CD14-positive monocyte (primary cell): ENCODE measurements around the gene CABLES2. TPM values are rescaled to one million over a fixed set of nuclear protein-coding genes. Genes with fewer than 3 reads are reported as not detected.

Experiments
- DNase-seq, 3 donors: peaks; one replicate each; pipeline ENCODE4 v3.0.0-alpha.2; 2011 to 2022
- H2AFZ ChIP-seq: 2 replicates; pipeline ENCODE4 v1.6.0; 2012; ENCODE audit warnings: mild to moderate bottlenecking, low read depth, low read length, inconsistent platforms; ENCODE audit not compliant: insufficient read depth, poor library complexity, severe bottlenecking
- H3K27ac ChIP-seq, 2 donors: 1 replicate in 1 of 2; 2 replicates in 1 of 2; pipeline ENCODE4 v1.5.1; 2012 to 2013; ENCODE audit warnings: low read length in 2 of 2, control low read depth in 1 of 2, inconsistent platforms in 1 of 2, low read depth in 1 of 2, mild to moderate bottlenecking in 1 of 2
- H3K27me3 ChIP-seq, 2 donors: one replicate each; pipeline versions ENCODE4 v1.6.0 to v1.6.1; 2011 to 2013; ENCODE audit warnings: low read length in 2 of 2; ENCODE audit not compliant: control insufficient read depth in 2 of 2, insufficient read depth in 2 of 2
- H3K36me3 ChIP-seq, 2 donors: replicated peaks in 1 of 2; 1 replicate in 1 of 2; 2 replicates in 1 of 2; pipeline versions ENCODE4 v1.5.1 to v1.6.1; 2012 to 2013; ENCODE audit warnings: low read length in 2 of 2, control low read depth in 1 of 2, inconsistent platforms in 1 of 2, mild to moderate bottlenecking in 1 of 2; ENCODE audit not compliant: insufficient read depth in 2 of 2, control insufficient read depth in 1 of 2
- H3K4me1 ChIP-seq, 2 donors: 1 replicate in 1 of 2; 2 replicates in 1 of 2; pipeline versions ENCODE4 v1.5.1 to v1.6.1; 2012 to 2013; ENCODE audit warnings: low read length in 2 of 2, control low read depth in 1 of 2, inconsistent platforms in 1 of 2, mild to moderate bottlenecking in 1 of 2, moderate library complexity in 1 of 2; ENCODE audit not compliant: insufficient read depth in 2 of 2, control insufficient read depth in 1 of 2
- H3K4me2 ChIP-seq: replicated peaks from 2 replicates; pipeline ENCODE3; 2012; ENCODE audit warnings: low read length, moderate library complexity, mild to moderate bottlenecking; ENCODE audit not compliant: poor library complexity, severe bottlenecking; ENCODE audit errors: extremely low read depth
- H3K4me3 ChIP-seq, 3 experiments: fragments of 200-600 bp in 1 of 3; sonication (generic) in 1 of 3; replicated peaks in 1 of 3; 1 replicate in 2 of 3; 2 replicates in 1 of 3; pipeline ENCODE4 v1.5.1; 2011 to 2013; ENCODE audit warnings: low read length in 3 of 3, mild to moderate bottlenecking in 3 of 3, control low read depth in 2 of 3, low read depth in 2 of 3, inconsistent platforms in 1 of 3, moderate library complexity in 1 of 3
- H3K79me2 ChIP-seq: 2 replicates; pipeline ENCODE4 v1.6.0; 2012; ENCODE audit warnings: mild to moderate bottlenecking, control low read depth, inconsistent platforms, low read length, moderate library complexity; ENCODE audit not compliant: insufficient read depth
- H3K9ac ChIP-seq: 2 replicates; pipeline ENCODE4 v1.6.0; 2017; ENCODE audit warnings: low read length, mild to moderate bottlenecking; ENCODE audit not compliant: insufficient read depth, poor library complexity, severe bottlenecking
- H3K9me3 ChIP-seq, 2 donors: replicated peaks in 1 of 2; 1 replicate in 1 of 2; 2 replicates in 1 of 2; pipeline versions ENCODE4 v1.5.1 to v1.6.1; 2012 to 2013; ENCODE audit warnings: low read length in 2 of 2, control low read depth in 1 of 2; ENCODE audit not compliant: control insufficient read depth in 1 of 2, insufficient read depth in 1 of 2
- H4K20me1 ChIP-seq: 2 replicates; pipeline ENCODE4 v1.6.0; 2012; ENCODE audit warnings: mild to moderate bottlenecking, low read length, control low read depth, moderate library complexity; ENCODE audit not compliant: insufficient read depth
- H3K27ac Mint-ChIP-seq, 7 donors: one replicate each; pipeline ENCODE4 v1.8.0; 2020; ENCODE audit warnings: mild to moderate bottlenecking in 7 of 7, mixed read lengths in 7 of 7, moderate library complexity in 6 of 7, inconsistent platforms in 2 of 7
- H3K27me3 Mint-ChIP-seq, 3 donors: one replicate each; pipeline ENCODE4 v1.8.0; 2021 to 2022; ENCODE audit warnings: low read depth in 3 of 3, mild to moderate bottlenecking in 3 of 3, mixed read lengths in 3 of 3, moderate library complexity in 3 of 3, inconsistent platforms in 1 of 3
- H3K36me3 Mint-ChIP-seq, 2 donors: one replicate each; pipeline ENCODE4 v1.8.0; 2020; ENCODE audit warnings: mixed read lengths in 2 of 2, inconsistent platforms in 1 of 2, mild to moderate bottlenecking in 1 of 2
- H3K4me1 Mint-ChIP-seq: one replicate; pipeline ENCODE4 v1.8.0; 2020; ENCODE audit warnings: mild to moderate bottlenecking, mixed read lengths
- H3K4me3 Mint-ChIP-seq, 2 donors: one replicate each; pipeline ENCODE4 v1.8.0; 2020; ENCODE audit warnings: mild to moderate bottlenecking in 2 of 2, mixed read lengths in 2 of 2, moderate library complexity in 1 of 2
- H3K9me3 Mint-ChIP-seq, 7 donors: one replicate each; pipeline ENCODE4 v1.8.0; 2020 to 2022; ENCODE audit warnings: mixed read lengths in 7 of 7, mild to moderate bottlenecking in 6 of 7, moderate library complexity in 6 of 7, inconsistent platforms in 2 of 7
- CTCF ChIP-seq: fragments of 200-600 bp; IDR thresholded peaks from one replicate; pipeline ENCODE4 v1.8.0; 2022; ENCODE audit warnings: antibody characterized with exemption, mild to moderate bottlenecking
- WGBS: methylation state at CpG from one replicate; pipeline ENCODE4 v1.1.5; 2013; ENCODE audit warnings: missing lambda C conversion rate; ENCODE audit not compliant: insufficient coverage; 5-methylcytosine and 5-hydroxymethylcytosine counted together
- intact Hi-C, 2 donors: fragments of 100-400 bp; cut with micrococcal nuclease; formaldehyde crosslinking; loops; one replicate each; pipeline versions ENCODE4 v1.15.0 to v1.15.1; 2023
- polyA minus RNA-seq: library from RNA; depleted of rRNA, polyadenylated mRNA; stranded (reverse); fragments of >200 nt; gene quantifications from 2 replicates; pipeline ENCODE4 v1.2.3, GENCODE V29; 2012
- polyA plus RNA-seq, 3 donors: library from polyadenylated mRNA; depleted of rRNA in 1 of 3; unstranded in 2 of 3; stranded (reverse) in 1 of 3; fragments of 300-500 nt in 2 of 3; fragments of >200 nt in 1 of 3; fragmentation: Illumina TruSeq in 2 of 3; gene quantifications; 1 replicate in 2 of 3; 2 replicates in 1 of 3; pipeline ENCODE4 v1.2.3, GENCODE V29; 2012 to 2021
- total RNA-seq, 12 experiments: library from RNA in 1 of 12; stranded (reverse) in 1 of 12; fragments of 120-200 nt in 1 of 12; gene quantifications; one replicate each; pipeline ENCODE4 v1.2.4 and lab custom pipeline; 2013 to 2026; ENCODE audit warnings: mixed read lengths in 6 of 12, inconsistent platforms in 1 of 12

Gene CABLES2, protein sequence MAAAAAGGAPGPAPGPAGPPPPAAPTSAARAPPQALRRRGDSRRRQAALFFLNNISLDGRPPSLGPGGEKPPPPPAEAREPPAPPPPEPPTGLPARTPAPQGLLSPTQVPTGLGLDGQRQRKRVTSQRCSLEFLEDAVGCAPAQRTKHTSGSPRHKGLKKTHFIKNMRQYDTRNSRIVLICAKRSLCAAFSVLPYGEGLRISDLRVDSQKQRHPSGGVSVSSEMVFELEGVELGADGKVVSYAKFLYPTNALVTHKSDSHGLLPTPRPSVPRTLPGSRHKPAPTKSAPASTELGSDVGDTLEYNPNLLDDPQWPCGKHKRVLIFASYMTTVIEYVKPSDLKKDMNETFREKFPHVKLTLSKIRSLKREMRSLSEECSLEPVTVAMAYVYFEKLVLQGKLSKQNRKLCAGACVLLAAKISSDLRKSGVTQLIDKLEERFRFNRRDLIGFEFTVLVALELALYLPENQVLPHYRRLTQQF
- 1.9 TPM for total RNA-seq (2013)
- polyA plus RNA-seq = 1 to 10 TPM in 1 of 3 donors, under 1 TPM in 2; 0.60 to 4.0 (median 0.61) TPM
- polyA minus RNA-seq = 1.7 and 2.6 TPM in 2 replicates
- 2.3 to 11.6 (median 4.4) reads per million in 11 experiments for total RNA-seq (lab: John Stamatoyannopoulos, UW)

GRCh38 chr20:62407221-62407992 lies at the start of gene CABLES2:
TSS of gene CABLES2 (minus strand) at chr20:62407285. CDS start at chr20:62407276, 9 bp downstream.
- peak within 1 kb of the TSS; percentile 52 to 79 (median 54) for H3K4me3 ChIP-seq
- peak within 1 kb of the TSS; percentile 86 for H2AFZ ChIP-seq
- peaks cover 23% of the 10 kb centered on the region for H3K79me2 ChIP-seq
- Mint-ChIP-seq H3K27me3 (peaks cover 12 to 17% (median 13%) of the 10 kb centered on the region in 3 donors), H3K9me3 (no peaks in the 10 kb centered on the region), H3K36me3 (peaks cover 4 to 9% of the 10 kb centered on the region in 2 donors), H3K4me3 (peak within 1 kb of the TSS; percentile 82 to 89), H3K27ac (peak within 1 kb of the TSS in 6 of 7 donors; percentile 74 to 86 (median 81)), H3K4me1 (peaks cover 34% of the 10 kb centered on the region)
- H3K27ac ChIP-seq = peak within 1 kb of the TSS; percentile 6 to 74
- H4K20me1 ChIP-seq = peaks cover 10% of the 10 kb centered on the region
- peaks cover 30 to 41% of the 10 kb centered on the region in 2 donors for H3K4me1 ChIP-seq
- intact Hi-C loops = loop anchor here (2.0 to 10.0 kb wide), 5 partner anchors 21 to 390 kb away; partner anchors contain the start of genes MRGBP (in 2 of the 2), OSBPL2 (in 1 of the 2) and RPS21 (in 1 of the 2)
- no peaks in the 10 kb centered on the region for H3K9me3 ChIP-seq
- no peak for TF ChIP-seq CTCF
- H3K4me2 ChIP-seq = peak within 1 kb of the TSS; percentile 88
- peak; percentile 89 to 92 (median 90) for DNase-seq
- peaks cover 0 to 3% of the 10 kb centered on the region in 2 donors for H3K27me3 ChIP-seq
- WGBS = 6% methylated on average over 73 of the region's 73 CpGs
- H3K9ac ChIP-seq = peak within 1 kb of the TSS; percentile 78
- no peaks in the 10 kb centered on the region for H3K36me3 ChIP-seq

GRCh38 chr20:62455929-62456328 lies 48.8 kb upstream of the CABLES2 start:
- H3K4me3 Mint-ChIP-seq = peak overlapping the region in 1 of 2 donors; percentile 57
- Histone ChIP-seq H3K9me3 (no peaks in the 10 kb centered on the region), H3K4me3 (no peak overlapping the region), H3K9ac (no peak overlapping the region), H3K36me3 (no peaks in the 10 kb centered on the region), H3K4me1 (no peaks in the 10 kb centered on the region), H3K79me2 (no peaks in the 10 kb centered on the region), H3K27me3 (no peaks in the 10 kb centered on the region), H3K27ac (no peak overlapping the region), H4K20me1 (no peaks in the 10 kb centered on the region), H2AFZ (no peak overlapping the region), H3K4me2 (no peak overlapping the region)
- TF ChIP-seq CTCF = no peak
- no peaks in the 10 kb centered on the region for H3K4me1 Mint-ChIP-seq
- peaks cover 0 to 2% (median 0%) of the 10 kb centered on the region in 7 donors for H3K9me3 Mint-ChIP-seq
- peaks cover 4 to 9% (median 7%) of the 10 kb centered on the region in 3 donors for H3K27me3 Mint-ChIP-seq
- H3K36me3 Mint-ChIP-seq = no peaks in the 10 kb centered on the region
- intact Hi-C loops = no loop called here
- no peak for DNase-seq
- no peak overlapping the region for H3K27ac Mint-ChIP-seq
- 81% methylated on average over 12 of the region's 15 CpGs for WGBS
